ENCODE data around the gene ELOA.

Gene ELOA

DNA sequence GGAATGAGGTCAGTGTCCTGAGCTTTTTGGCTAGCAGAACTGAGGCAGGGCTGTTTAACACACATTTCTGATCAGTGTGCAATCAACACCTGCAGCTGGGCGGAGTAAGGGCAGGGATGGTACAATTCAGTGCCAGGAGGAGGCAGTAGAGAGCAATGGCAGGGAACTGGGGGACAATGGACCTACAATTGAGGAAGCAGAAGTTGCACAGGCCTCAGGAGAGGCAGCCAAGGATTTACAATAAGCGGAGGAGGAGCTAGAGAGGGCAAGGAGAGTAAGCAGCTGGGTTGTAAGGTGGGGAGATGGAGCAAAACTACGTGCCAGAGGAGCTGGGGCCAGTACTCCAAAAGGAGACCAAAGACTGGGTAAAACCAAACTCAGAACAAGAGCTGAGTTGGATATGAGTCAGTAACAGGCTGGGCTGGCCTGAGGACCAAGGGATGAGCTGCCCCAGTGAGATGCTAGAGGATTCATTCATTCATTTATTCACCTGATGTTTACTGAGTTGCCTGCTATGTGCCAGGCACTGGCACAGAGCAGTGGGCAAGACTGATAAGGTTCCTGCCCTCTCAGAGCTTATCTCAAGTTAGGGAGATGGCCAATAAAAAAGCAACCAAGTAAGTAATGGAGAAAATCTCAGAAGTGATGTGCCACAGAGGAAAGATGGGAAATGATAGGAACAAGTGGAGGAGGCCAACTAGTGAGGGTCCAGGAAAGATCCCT is 67.7 kb downstream of the ELOA start:
- DNase-seq (ENCODE audit: low read depth, low spot score), result no peak
- in situ Hi-C loops (cut with HindIII; ENCODE audit: low sequenced_read_pairs), result no loop called here
- TF ChIP-seq, protein P1, sequence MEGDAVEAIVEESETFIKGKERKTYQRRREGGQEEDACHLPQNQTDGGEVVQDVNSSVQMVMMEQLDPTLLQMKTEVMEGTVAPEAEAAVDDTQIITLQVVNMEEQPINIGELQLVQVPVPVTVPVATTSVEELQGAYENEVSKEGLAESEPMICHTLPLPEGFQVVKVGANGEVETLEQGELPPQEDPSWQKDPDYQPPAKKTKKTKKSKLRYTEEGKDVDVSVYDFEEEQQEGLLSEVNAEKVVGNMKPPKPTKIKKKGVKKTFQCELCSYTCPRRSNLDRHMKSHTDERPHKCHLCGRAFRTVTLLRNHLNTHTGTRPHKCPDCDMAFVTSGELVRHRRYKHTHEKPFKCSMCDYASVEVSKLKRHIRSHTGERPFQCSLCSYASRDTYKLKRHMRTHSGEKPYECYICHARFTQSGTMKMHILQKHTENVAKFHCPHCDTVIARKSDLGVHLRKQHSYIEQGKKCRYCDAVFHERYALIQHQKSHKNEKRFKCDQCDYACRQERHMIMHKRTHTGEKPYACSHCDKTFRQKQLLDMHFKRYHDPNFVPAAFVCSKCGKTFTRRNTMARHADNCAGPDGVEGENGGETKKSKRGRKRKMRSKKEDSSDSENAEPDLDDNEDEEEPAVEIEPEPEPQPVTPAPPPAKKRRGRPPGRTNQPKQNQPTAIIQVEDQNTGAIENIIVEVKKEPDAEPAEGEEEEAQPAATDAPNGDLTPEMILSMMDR (IDR thresholded peaks at IDR 0.05; ENCODE audit: low read depth, low read length), result peak; percentile 74
- no peak overlapping the region for H3K4me3 ChIP-seq (ENCODE audit: low read depth, low read length)
